K562 (cell line): ENCODE results near the gene PNRC2. TPM values are rescaled to one million over a fixed set of nuclear protein-coding genes. Genes with fewer than 3 reads are reported as not detected.

ENCODE experiments used
- ADNP ChIP-seq: fragments of 200-800 bp; sonication (Bioruptor generic); IDR thresholded peaks from 2 replicates; pipeline ENCODE4 v1.6.1; 2016; ENCODE audit warnings: missing genetic modification characterization, missing compliant biosample characterization
- CEBPB ChIP-seq: fragments of 450-650 bp; IDR thresholded peaks from 2 replicates; pipeline ENCODE4 v1.6.1; 2016; ENCODE audit warnings: missing genetic modification characterization, missing compliant biosample characterization
- CEBPG ChIP-seq, 3 experiments: fragments of 200-800 bp in 1 of 3; sonication (Bioruptor generic) in 1 of 3; sonication (generic) in 1 of 3; formaldehyde crosslinking in 1 of 3; IDR thresholded peaks in 2 of 3; conservative IDR thresholded peaks in 1 of 3; 2 replicates each; pipeline versions ENCODE4 v1.6.1 to v1.8.0; 2016 to 2022; ENCODE audit warnings: missing compliant biosample characterization in 2 of 3, missing genetic modification characterization in 2 of 3, mild to moderate bottlenecking in 1 of 3, missing genetic modification reagents in 1 of 3
- EHMT2 ChIP-seq: fragments of 450-650 bp; IDR thresholded peaks from 2 replicates; pipeline ENCODE4 v1.6.1; 2018; ENCODE audit warnings: antibody characterized with exemption
- HOXB6 ChIP-seq: fragments of 250-450 bp; sonication (Bioruptor Pico); IDR thresholded peaks from 2 replicates; pipeline ENCODE4 v1.5.1; 2022; ENCODE audit warnings: mild to moderate bottlenecking, borderline replicate concordance
- KDM5B ChIP-seq: fragments of 200-600 bp; sonication (generic); IDR thresholded peaks from 2 replicates; pipeline ENCODE4 v1.6.1; 2012; ENCODE audit warnings: low read depth, mild to moderate bottlenecking, moderate library complexity, low read length, control low read depth, inconsistent platforms; ENCODE audit not compliant: insufficient replicate concordance
- TAF9B ChIP-seq: fragments of 450-650 bp; IDR thresholded peaks from 2 replicates; pipeline ENCODE4 v1.6.1; 2018; ENCODE audit warnings: mild to moderate bottlenecking; ENCODE audit not compliant: partially characterized antibody
- TFAP4 ChIP-seq: sonication (generic); formaldehyde crosslinking; IDR thresholded peaks from 2 replicates; pipeline ENCODE4 v1.8.0; 2022; ENCODE audit warnings: missing genetic modification reagents, mild to moderate bottlenecking, moderate library complexity, borderline replicate concordance
- ZNF280A ChIP-seq: fragments of 450-650 bp; IDR thresholded peaks from 2 replicates; pipeline ENCODE4 v1.6.1; 2018; ENCODE audit warnings: mild to moderate bottlenecking, low read depth; ENCODE audit not compliant: partially characterized antibody
- ZNF318 ChIP-seq, 2 experiments: fragments of 450-650 bp; IDR thresholded peaks; 2 replicates each; pipeline ENCODE4 v1.6.1; 2016; ENCODE audit warnings: mild to moderate bottlenecking in 2 of 2, borderline replicate concordance in 1 of 2, low read depth in 1 of 2, moderate library complexity in 1 of 2
- ZNF354B ChIP-seq: fragments of 250-450 bp; sonication (Bioruptor Pico); IDR thresholded peaks from 2 replicates; pipeline ENCODE4 v1.4.0; 2020
- ZNF511 ChIP-seq: sonication (generic); formaldehyde crosslinking; IDR thresholded peaks from 2 replicates; pipeline ENCODE4 v1.8.0; 2022; ENCODE audit warnings: mild to moderate bottlenecking, missing genetic modification reagents
- polyA plus RNA-seq, 8 experiments: library from polyadenylated mRNA; depleted of rRNA in 4 of 8; stranded (reverse) in 5 of 8; unstranded in 3 of 8; fragments of >200 nt; fragmentation: Nextera tagmentation in 2 of 8; fragmentation: Illumina TruSeq in 1 of 8; extraction: Ambion mirVana in 2 of 8; extraction: Trizol in 1 of 8; gene quantifications; 2 replicates each; pipeline versions ENCODE4 v1.2.1 to v1.2.3, GENCODE V29; 2011 to 2014; ENCODE audit warnings: inconsistent platforms in 1 of 8, missing spikeins in 1 of 8
- total RNA-seq, 7 experiments: library from RNA; depleted of rRNA in 6 of 7; stranded (reverse); fragments of >200 nt in 6 of 7; fragmentation: Illumina TruSeq in 2 of 7; extraction: Trizol in 2 of 7; gene quantifications; 2 replicates each; pipeline versions ENCODE4 v1.2.1 to v1.2.3, GENCODE V29; 2011 to 2021; ENCODE audit warnings: low replicate concordance in 1 of 7

Gene PNRC2
- total and polyA plus RNA-seq, 9 of the 15 experiments (the other 6 are each of a cell fraction or from before 2014, with no cell fraction given): 127 to 303 (median 203) TPM

GRCh38 chr1:23964790-23965740 lies 5.4 kb downstream of the PNRC2 start (continued):
- TF ChIP-seq EHMT2 (no peak), HOXB6 (CRISPR knock-in tag) (no peak), ADNP (tag) (0 out of 2 replicates have a peak, but pooled peaks have one; percentile 25), CEBPG (CRISPR knock-in tag; IDR thresholded peaks at IDR 0.05) (no peak), CEBPG (tag; conservative IDR thresholded peaks at IDR 0.05 in 1 of 2, IDR thresholded peaks at IDR 0.05 in 1 of 2) (peak; percentile 85 to 92), TAF9B (peak; percentile 41), ZNF511 (CRISPR knock-in tag) (no peak), KDM5B (peak; percentile 42), CEBPB (tag) (peak; percentile 95), ZNF318 (IDR thresholded peaks at IDR 0.05; ENCODE audit: borderline replicate concordance in 1 of 2, low read depth in 1 of 2) (peak in 1 of 2 experiments; percentile 70; a peak in 1 of 4 replicates), ZNF280A (no peak), ZNF354B (CRISPR knock-in tag) (no peak), TFAP4 (CRISPR knock-in tag) (peak; percentile 78; the same call in 1 of the 2 replicates)
